SIG-M5 treated with dmso at 0.1 percent for 504 hours (cell line): ENCODE measurements around the gene ZEB1.
"Not testable (repeated sequence)": the region's sequence is repeated elsewhere in the genome, so short reads cannot be mapped to it uniquely, and the experiment has no call there.

Source experiments
- DNase-seq: peaks from one replicate; lab custom pipeline; 2025; ENCODE audit not compliant: unreplicated experiment; lab: John Stamatoyannopoulos, UW

The ZEB1 gene

DNA sequence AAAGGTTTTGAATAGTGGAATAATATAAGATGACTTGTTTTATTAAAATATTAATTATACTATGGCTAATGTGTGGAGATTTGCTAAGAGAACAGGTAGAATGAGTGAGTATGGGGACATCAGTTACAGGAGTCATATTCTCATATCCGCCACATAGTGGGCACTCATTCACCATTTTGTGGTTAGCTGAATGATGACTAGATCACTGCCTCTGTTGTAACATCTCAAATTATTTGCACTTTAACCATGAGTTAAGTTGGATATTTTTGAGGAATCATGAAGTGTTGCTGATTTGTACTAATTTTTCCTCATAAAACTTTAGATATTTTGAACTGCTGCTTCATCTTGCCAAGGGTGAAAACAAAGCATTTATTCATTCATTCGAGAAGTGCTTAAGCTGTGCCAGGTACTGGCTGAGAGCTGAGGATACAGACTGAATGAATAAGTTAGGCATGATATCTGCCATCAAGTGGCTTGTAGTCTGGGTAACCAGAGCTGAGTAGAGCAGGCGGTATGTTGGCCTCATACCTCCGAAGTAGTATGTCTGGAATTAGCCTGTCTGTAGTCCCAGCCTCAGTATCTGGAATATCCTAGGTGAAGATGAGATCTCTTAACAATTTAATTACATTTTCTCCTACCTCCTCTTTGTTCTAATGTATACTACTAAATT is 100.5 kb downstream of the ZEB1 start:
- no peak for DNase-seq

DNA sequence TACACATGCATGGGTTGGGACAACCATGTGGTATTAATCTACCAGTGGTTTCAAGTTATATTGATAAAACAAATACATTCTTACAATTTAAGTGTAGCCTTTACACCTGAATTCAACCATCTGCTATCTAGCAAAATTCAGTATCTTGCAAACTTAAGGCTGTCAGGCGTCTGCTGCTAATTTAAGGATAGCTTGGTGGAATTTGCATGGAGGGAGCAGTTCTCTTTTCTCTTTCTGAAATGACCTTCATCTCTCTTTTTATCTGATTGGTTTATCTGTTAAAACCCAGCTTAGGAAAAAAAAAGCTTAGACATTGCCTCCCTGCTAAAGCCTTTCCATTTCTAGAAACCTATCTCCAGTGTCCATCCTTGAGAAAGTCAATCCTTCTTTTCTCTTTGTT is 102.3 kb downstream of the ZEB1 start:
- DNase-seq: no peak

DNA sequence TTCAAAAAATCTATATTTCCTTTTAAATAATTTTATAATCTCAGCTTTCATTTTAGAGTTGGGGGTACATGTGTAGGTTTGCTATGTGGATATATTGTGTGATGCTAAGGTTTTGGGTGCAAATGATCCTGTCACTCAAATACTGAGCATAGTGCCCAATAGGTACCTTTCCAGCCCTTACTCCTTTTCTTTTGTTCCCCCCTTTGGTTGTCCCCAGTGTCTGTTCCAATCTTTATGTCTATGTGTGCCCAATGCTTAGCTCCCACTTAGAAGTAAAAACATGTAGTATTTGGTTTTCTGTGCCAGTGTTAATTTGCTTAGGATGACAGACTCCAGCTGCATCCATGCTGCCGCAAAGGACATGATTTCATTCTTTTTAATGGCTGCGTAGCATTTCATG is 103.6 kb downstream of the ZEB1 start:
- DNase-seq: no peak

DNA sequence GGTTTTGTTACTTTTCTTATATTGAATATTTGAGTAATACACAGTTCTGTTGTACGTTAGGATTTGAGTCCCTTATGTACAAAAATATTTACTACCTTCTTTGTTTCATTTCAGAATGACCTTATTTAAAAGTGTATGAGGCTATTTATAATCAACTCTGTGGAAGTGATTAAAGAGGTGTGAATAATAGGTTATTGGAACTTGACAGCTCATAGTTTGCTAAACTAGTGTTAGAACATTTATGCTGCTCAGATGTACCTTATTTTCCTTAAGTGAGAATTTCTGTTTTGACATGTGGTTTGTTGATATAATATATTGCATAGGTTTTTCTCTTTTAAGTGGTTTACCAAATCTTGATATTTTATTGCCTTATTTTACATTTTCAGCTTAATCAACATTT is 105.5 kb downstream of the ZEB1 start:
- DNase-seq: no peak

DNA sequence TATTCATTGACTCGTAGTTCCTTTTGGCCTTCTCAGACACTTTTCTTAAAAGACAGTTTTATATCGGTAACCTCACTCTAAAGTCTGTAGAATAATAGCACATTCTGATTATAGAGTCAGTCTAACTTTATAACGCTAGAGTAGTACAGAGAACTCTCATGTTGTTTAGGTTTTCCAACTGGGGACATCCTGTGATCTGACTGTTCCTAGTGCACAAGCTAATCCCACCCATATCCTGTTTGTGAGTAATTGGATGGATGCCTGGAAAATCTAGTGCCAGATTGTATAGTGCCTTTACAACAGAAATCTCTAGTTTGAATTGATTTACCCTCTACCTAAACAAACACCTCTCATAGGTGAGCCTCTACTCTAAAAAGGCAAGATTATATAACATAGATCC is 107.4 kb downstream of the ZEB1 start:
- no peak for DNase-seq

DNA sequence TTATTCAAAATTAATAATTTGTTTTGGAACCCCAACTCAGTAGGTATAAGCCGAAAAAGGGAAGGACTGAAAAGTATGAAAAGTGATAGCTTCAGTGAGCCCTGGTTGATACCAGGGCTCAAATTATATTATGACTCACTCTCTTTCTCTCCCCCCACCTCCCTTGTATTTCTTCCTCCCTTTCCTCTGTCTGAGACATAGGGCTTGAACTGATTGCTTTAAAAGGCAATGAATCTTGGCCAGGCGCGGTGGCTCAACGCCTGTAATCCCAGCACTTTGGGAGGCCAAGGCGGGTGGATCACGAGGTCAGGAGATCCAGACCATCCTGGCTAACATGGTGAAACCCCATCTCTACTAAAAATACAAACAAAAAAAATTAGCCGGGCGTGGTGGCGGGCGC is 108.3 kb downstream of the ZEB1 start:
- not testable (repeated sequence) for DNase-seq

DNA sequence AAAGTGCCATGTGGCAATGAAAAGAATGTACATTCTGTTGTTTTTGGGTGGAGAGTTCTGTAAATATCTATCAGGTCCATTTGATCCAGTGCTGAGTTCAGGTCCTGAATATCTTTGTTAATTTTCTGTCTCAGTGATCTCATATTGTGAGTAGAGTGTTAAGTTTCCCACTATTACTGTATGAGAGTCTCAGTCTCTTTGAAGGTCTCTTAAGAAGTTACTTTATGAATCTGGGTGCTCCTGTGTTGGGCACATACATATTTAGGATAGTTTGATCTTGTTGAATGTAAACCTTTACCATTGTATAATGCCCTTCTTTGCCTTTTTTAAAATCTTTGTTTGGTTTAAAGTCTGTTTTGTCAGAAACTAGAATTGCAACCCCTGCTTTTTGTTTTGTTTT is 109.5 kb downstream of the ZEB1 start:
- not testable (repeated sequence) for DNase-seq

DNA sequence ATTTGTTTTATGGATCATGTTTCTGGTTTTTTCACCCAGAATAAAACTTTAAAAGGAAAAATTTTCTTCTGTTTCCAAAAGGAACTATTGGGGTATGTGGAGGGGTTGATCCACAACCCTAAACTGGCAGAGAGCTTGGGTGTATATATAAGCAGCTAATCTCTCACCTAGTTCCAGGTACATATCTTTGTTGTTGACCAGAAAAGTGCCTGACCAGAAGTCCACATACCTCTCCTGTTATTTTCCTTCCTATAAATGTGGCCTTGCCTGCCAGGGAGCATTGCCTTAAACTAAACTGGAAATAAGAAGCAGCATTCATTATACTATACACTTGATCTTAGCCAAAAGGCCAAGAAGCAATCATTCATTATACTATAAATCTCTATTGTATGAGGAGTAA is 112.0 kb downstream of the ZEB1 start:
- no peak for DNase-seq

DNA sequence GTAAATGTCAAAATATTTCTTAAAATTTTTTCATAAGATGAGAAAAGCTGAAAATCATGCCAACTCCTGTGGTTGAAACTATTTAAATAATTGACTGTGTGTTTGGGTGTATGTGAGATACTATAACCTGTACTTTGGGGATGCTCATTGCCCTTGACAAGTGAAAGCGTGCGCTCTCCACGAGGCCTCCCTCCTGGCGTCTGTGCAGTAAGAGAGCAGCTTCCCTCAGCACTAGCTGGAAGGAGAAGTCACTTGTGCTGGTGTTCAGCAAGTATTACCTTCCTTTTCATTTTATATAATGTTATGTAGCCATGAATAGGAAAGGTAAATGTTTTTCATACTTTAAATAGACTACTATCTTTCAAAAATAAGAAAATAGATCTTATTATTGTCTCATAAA is 118.9 kb downstream of the ZEB1 start:
- DNase-seq: no peak

DNA sequence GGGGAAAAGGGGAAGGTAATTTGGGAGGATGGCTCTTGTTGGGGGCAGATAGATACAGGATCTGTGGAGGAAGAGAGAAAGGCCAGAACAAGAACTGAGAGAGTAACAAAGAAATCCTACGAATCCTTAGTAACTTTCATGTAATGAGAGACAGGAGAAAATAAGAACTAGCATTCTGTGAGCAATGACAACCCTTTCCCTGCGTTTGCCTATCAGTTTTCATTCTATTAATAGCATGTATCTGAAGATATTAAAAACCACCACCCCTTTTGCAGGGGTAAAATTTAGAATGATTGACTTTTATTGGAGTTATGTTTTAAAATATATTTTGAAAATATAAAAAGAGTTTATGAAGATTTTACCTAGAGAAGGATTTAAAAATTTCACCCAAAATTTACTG is 132.8 kb downstream of the ZEB1 start:
- no peak for DNase-seq

DNA sequence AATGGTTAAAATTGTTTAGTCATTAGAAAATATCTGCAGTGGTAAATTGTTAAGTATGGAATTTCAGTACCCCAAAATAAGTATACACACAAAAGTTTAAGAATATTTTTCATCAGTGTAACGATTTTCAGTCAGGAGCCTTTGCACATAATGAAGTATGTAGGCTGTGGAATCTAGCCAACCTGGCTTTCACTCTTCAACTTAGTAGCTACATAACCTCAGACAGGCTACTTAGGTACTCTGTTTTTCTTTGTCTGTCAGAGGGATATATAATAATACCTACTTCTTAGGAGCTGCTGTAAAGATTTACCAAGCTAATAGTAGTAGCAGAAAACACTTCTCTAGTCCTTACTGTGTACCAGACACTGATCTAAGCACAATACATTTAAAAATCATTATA is 137.5 kb downstream of the ZEB1 start:
- no peak for DNase-seq

DNA sequence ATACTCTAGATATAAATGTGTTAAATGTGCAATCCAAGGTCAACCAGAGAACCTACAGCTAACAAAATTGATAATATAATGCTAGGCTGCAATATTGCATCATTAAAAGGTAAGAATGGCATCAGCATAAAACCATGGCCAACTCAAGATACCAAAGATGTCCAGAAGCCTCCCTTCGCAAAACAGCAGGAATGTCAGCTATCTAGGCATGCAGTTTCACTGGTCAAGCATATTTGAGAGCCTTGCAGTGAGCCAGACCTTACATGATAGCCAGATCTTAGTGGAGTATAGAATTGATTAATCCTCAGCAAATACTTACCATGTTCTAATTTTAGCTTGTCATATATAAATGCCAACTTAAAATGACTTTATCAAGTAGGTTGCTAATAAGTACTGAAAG is 138.8 kb downstream of the ZEB1 start:
- no peak for DNase-seq

DNA sequence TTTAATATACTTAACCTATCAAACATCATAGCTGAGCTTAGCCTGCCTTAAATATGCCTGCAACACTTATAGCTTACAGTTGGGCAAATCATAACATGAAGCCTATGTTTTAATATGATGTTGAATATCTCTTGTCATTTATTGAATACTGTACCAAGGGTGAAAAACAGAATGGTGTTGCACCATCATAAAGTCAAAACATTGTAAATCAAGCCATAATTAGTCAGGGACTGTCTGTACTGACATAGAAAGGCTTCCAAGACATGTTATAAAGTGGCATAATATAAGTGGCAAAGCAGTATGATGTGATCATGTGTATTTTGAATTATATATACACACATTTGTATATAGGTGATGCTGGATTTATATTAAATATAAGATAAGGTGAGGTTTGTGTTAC is 140.0 kb downstream of the ZEB1 start:
- DNase-seq: no peak

DNA sequence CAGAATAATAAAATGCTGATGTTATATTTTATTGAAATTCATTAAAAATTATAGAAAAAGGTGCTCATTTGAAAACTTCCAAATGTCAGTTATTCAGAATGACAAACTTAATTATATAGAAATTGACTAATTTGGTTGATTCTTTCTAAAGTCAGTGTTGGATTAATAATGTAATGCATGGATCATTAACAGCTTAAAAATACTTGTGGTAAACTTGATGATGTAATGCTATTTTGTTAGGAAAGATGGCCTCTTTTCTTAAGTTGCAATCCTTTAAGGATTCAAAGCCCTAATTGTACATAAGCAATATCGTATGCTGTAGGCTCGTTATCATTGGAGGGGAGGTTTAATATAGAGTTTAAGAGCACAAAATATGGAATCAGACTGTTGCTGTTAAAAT is 141.2 kb downstream of the ZEB1 start:
- DNase-seq: no peak

DNA sequence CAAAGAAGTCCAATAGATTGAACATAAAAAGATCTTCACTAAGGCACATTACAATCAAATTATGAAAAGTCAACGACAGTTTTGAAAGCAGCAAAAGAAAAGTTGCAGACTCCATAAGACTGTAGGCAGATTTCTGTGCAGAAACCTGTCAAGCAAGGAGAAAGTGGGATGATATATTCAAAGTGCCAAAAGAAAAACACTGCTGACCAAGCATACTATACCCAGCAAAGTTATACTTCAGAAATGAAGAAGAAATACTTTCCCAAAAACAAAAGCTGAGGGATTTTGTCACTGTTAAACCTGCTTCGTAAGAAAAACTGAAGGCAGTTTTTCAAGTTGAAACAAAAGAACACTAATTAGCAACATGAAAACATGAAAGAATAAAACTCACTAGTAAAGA is 145.5 kb downstream of the ZEB1 start:
- no peak for DNase-seq

DNA sequence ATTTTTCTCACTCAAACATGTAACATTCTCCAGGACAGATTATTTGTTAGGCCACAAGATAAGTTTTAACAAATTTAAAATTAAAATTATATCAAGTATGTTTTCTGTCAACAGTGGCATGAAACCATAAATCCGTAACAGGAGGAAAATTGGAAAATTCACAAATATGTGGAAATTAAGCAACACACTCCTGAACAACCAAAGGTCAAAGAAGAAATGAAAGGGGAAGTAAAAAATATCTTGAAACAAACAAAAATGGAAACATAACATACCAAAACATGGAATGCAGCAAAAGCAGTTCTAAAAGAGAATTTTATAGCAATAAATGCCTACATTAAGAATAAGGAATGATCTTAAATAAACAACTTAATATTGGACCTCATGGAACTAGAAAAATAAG is 147.3 kb downstream of the ZEB1 start:
- no peak for DNase-seq

DNA sequence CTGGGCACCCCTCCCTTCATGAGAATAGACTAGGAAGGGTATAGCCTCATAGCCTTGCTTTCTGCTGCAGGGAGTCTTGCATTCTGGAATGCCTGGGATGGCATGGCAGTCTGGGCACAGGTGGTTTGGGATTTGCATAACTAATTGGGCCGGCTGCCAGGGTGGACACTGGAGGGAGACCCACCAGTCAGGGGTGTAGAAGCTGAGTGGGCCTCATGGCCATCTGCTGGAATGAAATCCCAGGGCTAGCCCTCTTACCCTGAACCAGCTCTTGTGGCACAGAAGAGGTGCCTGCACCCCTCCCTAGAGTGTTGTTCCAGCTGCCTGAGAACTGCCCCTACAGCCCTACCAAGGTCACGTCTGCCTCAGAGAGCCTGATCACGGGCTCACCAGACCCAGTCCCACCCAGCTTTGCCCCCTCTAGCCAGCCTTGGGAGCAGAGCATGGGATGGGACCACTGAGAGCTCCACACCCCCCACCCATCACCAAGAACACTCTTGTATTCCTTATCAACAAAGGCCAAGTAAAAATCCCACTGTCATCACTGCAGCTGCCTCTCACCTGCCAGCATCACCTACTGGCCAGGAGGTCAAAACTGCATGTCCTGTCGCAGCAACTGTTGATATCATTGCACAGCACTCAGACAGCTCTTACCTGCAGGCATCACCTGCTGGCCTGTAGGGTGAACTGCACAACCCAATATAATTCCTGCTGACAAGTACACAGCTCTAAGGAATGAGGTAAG is 148.9 kb downstream of the ZEB1 start:
- peak; percentile 39 for DNase-seq

DNA sequence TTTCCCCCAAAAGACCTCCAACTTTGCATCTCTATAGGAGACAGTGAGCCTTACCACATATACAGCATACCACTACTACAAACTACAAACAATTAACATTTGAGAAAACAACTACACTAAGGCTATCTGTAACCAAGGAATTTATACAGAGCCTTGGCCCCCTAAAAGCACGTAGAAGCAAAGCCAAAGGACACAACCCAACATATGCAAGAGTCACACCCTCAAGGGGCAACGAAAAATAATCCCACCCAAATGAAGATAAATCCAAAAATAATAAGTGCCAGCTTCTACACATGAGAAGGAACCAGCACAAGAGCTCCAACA is 149.5 kb downstream of the ZEB1 start:
- no peak for DNase-seq

DNA sequence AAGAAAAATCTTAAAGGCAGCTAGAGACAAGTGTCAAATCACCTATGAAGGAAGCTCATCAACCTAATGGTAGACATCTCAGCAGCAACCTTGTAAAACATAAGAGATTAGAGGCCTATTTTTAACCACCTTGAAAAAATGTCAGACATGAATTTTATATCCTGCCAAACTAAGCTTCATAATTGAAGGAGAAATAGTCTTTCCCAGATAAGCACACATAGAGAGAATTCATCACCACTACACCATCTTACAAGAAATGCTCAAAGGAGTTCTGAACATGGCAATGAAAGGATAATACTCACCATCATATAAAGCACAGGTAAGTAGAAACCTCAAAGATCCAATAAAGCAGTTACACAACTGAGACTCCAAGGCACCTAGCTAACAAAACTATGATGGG is 156.5 kb downstream of the ZEB1 start:
- no peak for DNase-seq

DNA sequence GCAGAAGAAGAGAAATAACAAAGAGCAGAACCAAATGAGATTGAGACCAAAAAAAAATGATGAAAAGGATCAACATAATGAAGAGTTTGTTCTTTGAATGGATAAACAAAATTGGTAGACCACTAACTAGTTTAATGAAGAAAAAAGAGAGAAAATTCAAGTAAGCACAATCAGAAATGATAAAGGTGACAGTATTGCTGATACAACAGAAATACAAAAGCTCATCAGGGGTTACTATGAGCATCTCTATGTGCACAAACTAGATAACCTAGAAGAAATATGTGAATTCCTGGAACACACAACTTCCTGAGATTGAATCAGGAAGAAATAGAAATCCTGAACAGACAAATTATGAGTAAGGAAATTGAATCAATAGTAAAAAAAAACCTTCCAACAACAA is 157.1 kb downstream of the ZEB1 start:
- DNase-seq: no peak

DNA sequence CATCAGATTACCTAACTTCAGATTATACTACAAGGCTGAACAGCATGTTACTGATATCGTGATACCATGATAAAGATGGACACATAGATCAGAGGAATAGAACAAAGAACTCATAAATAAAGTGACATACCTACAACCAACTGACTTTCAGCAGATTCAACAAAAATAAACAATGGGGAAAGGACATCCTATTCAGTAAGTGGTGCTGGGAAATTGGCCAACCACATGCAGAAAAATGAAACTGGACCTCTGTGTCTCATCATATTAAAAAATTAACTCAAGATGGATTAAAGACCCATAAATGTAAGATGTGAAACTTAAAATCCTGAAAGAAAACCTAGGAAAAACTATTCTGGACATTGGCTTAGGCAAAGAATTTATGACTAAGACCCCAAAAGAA is 158.6 kb downstream of the ZEB1 start:
- no peak for DNase-seq

DNA sequence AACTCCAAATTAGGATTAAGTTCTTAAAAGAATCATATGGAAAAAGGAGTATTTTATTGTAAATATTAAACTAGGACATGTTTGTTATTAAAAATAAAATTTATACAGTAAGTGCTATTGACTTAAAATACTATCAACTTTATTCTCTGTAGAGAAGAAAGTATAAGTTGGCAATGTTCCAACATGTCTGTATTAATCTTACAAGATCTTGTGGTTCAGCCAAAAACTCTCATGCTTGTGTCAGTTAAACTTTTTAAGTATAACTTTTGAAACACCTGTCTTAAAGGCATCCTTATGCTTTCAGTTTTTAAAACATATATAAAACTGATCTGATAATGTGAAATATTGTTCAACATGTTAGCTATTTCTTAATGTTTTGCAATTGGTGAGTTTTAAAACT is 160.7 kb downstream of the ZEB1 start:
- DNase-seq: no peak

DNA sequence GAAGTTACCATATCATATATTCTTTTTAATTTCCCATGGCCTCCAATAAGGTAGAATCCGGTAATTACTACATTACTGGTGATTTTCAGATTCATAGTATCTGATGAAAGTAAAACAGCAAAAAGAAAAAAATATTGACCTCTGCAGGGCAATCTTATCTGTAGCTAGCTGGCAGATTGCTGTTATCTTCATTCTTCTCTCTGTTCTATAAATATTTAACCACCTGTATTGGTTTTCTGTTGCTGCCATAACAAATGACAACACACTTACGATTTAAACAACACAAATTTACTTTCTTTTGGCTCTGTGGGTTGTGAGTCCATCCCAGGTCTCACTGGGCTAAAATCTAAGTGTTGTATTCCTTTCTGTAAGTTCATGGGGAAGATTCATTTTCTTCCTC is 164.5 kb downstream of the ZEB1 start:
- no peak for DNase-seq
